Fibroblast of lung (primary cell): ENCODE data around the gene RNLS.

Experiments
- EZH2 ChIP-seq: IDR thresholded peaks from 2 replicates; pipeline ENCODE4 v1.5.1; 2012; ENCODE audit warnings: low read length, control low read depth, mild to moderate bottlenecking; ENCODE audit errors: missing control alignments
- TF ChIP-seq, protein P1 (sequence below), 2 donors: IDR thresholded peaks in 1 of 2; conservative IDR thresholded peaks in 1 of 2; 1 replicate in 1 of 2; 2 replicates in 1 of 2; pipeline ENCODE4 v1.5.1; 2011 to 2012; ENCODE audit warnings: low read length in 2 of 2, control low read depth in 1 of 2, inconsistent platforms in 1 of 2, low read depth in 1 of 2, mild to moderate bottlenecking in 1 of 2

DNA sequence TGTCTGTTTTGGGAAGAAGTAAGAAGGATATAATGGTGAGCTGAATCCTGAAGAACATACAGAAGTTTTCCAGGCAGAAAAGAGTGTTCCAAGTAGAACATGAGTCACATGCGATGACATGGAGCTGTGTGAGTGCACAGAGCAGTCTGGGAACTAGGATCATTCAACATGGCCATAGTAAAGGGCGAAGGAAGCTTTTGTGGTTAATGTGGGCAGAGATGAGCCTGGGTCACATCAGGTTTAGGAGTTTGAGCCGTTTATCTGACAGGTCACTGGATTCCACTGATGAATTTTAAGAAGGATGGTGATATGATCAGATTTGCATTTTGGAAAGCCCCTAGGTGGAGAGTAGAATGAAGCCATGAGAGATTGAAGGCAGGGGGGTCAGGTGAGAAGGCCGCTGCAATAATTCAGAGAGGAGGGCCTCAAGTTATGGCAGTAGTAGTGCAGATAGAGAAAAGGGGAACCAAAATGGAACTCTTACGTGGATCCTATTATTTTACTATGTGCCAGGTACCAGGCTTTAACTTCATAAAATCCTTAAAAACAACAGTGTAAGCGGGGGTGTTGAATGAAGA, 171.3 kb downstream of the RNLS start:
- TF ChIP-seq EZH2 = no peak
- TF ChIP-seq, protein P1, sequence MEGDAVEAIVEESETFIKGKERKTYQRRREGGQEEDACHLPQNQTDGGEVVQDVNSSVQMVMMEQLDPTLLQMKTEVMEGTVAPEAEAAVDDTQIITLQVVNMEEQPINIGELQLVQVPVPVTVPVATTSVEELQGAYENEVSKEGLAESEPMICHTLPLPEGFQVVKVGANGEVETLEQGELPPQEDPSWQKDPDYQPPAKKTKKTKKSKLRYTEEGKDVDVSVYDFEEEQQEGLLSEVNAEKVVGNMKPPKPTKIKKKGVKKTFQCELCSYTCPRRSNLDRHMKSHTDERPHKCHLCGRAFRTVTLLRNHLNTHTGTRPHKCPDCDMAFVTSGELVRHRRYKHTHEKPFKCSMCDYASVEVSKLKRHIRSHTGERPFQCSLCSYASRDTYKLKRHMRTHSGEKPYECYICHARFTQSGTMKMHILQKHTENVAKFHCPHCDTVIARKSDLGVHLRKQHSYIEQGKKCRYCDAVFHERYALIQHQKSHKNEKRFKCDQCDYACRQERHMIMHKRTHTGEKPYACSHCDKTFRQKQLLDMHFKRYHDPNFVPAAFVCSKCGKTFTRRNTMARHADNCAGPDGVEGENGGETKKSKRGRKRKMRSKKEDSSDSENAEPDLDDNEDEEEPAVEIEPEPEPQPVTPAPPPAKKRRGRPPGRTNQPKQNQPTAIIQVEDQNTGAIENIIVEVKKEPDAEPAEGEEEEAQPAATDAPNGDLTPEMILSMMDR (conservative IDR thresholded peaks at IDR 0.05 in 1 of 2, IDR thresholded peaks at IDR 0.05 in 1 of 2; ENCODE audit: low read depth in 1 of 2, low read length in 2 of 2) = no peak
